HAP-1 (cell line): ENCODE data around the gene MUC5AC.
"Not testable (repeated sequence)": the region's sequence is repeated elsewhere in the genome, so short reads cannot be mapped to it uniquely, and the experiment has no call there.

ENCODE experiments used
- DNase-seq, 2 experiments: peaks; one replicate each; pipeline ENCODE4 v3.0.0-alpha.2; 2016 to 2020; ENCODE audit warnings: low spot score in 2 of 2
- H3K27me3 ChIP-seq: fragments of 250-450 bp; sonication (Bioruptor Pico); 2 replicates; pipeline ENCODE4 v1.5.1; 2020; ENCODE audit warnings: low read depth, mild to moderate bottlenecking, moderate library complexity
- H3K36me3 ChIP-seq: fragments of 250-450 bp; sonication (Bioruptor Pico); replicated peaks from 2 replicates; pipeline ENCODE4 v1.5.1; 2020; ENCODE audit warnings: mild to moderate bottlenecking
- H3K4me1 ChIP-seq: fragments of 250-450 bp; sonication (Bioruptor Pico); 2 replicates; pipeline ENCODE4 v1.5.1; 2020; ENCODE audit warnings: mild to moderate bottlenecking
- H3K4me3 ChIP-seq: fragments of 250-450 bp; sonication (Bioruptor Pico); 2 replicates; pipeline ENCODE4 v1.5.1; 2020; ENCODE audit warnings: mild to moderate bottlenecking, moderate library complexity
- H3K9me3 ChIP-seq: fragments of 250-450 bp; sonication (Bioruptor Pico); 2 replicates; pipeline ENCODE4 v1.5.1; 2020; ENCODE audit warnings: mild to moderate bottlenecking, moderate library complexity
- in situ Hi-C: fragments of 300-500 bp; cut with MboI; formaldehyde crosslinking; loops from 3 replicates; pipeline ENCODE4 v1.14.3; 2020; ENCODE audit warnings: low sequenced_read_pairs, inconsistent platforms, mixed read lengths

Gene MUC5AC

DNA sequence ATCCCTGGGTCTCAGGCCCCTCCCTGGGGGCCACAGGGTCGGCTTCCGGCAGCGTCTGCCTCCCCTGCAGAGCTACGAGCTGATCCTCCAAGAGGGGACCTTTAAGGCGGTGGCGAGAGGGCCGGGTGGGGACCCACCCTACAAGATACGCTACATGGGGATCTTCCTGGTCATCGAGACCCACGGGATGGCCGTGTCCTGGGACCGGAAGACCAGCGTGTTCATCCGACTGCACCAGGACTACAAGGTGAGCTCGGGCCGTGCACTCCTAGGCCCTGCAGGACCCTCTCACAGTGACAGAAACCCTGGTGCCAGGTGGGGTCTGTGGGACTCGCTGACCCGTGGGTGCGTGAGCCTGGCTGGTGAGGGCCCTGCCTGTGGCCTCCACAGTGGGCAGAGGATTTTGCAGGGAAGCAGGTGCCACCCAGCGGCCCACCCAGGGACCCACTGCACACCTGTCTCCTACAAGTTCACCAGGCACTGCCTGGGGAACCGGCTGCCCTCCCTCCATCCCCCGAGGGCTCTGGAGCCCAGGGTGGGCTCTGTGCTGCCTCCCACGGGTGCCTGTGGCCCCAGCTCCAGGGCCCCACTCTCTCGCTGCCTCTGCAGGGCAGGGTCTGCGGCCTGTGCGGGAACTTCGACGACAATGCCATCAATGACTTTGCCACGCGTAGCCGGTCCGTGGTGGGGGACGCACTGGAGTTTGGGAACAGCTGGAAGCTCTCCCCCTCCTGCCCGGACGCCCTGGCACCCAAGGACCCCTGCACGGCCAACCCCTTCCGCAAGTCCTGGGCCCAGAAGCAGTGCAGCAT, 78.8 kb downstream of the MUC5AC start:
- no peak for DNase-seq
- Histone ChIP-seq H3K36me3 (no peaks in the 10 kb centered on the region), H3K4me1 (no peaks in the 10 kb centered on the region), H3K9me3 (no peaks in the 10 kb centered on the region), H3K27me3 (no peaks in the 10 kb centered on the region), H3K4me3 (no peak overlapping the region)
- in situ Hi-C loops: no loop called here

DNA sequence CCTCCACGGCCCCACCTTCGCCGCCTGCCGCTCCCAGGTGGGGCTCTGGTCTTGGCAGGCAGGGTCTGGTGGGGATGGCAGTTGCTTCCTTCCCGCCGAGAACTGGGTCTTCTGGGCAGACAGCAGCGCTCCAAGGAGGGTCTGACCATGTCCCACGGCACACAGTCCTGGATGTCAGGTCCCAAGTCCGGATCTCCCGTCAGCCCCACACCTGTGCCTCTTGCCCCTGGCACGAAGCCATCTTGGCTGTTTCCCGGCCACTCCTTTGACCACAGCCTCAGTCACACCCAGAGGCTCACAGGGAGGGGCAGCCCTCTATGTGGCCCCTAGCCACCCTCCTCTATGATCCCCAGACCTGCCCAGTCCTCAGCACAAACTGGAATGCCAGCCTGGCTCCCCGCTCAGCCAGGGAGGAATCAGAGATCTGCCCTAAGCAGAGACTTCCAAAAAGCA, 79.4 kb downstream of the MUC5AC start:
- no peaks in the 10 kb centered on the region for H3K4me1 ChIP-seq
- in situ Hi-C loops: no loop called here
- H3K27me3 ChIP-seq: no peaks in the 10 kb centered on the region
- no peaks in the 10 kb centered on the region for H3K36me3 ChIP-seq
- no peaks in the 10 kb centered on the region for H3K9me3 ChIP-seq
- no peak for DNase-seq
- no peak overlapping the region for H3K4me3 ChIP-seq

DNA sequence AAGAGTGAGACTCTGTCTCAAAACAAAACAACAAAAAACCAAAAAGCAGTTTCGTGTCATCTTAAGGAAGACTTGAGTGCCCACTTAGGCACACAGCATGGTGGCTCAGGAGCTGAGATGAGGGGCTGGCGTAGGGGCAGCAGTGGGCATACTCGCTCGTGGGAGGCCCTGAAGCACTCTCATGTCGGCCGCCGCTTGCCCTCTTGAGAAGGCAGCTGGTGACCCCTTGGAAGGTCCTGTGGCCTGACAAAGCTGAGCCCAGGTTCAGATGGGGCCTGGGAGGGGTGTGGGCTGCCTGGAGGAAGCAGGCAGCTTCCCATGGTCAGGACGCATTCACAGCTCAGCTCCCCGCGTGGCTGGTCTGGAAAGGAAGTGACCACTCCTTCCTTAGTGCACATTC, 80.1 kb downstream of the MUC5AC start:
- Histone ChIP-seq H3K9me3 (no peaks in the 10 kb centered on the region), H3K4me1 (no peaks in the 10 kb centered on the region), H3K4me3 (no peak overlapping the region), H3K36me3 (no peaks in the 10 kb centered on the region), H3K27me3 (no peaks in the 10 kb centered on the region)
- DNase-seq: no peak
- in situ Hi-C loops: no loop called here

- H3K9me3 ChIP-seq: no peaks in the 10 kb centered on the region
- H3K27me3 ChIP-seq: no peaks in the 10 kb centered on the region
- peak in 1 of 2 experiments; percentile 67 for DNase-seq
- H3K4me1 ChIP-seq: no peaks in the 10 kb centered on the region
- in situ Hi-C loops: no loop called here
- H3K36me3 ChIP-seq: no peaks in the 10 kb centered on the region
- no peak overlapping the region for H3K4me3 ChIP-seq
Measured at GRCh38 chr11:1238767-1239595, 81.2 kb downstream of the MUC5AC start.

GRCh38 chr11:1239596-1240205, 81.9 kb downstream of the MUC5AC start:
- H3K4me1 ChIP-seq: no peaks in the 10 kb centered on the region
- no peaks in the 10 kb centered on the region for H3K27me3 ChIP-seq
- in situ Hi-C loops: no loop called here
- no peaks in the 10 kb centered on the region for H3K36me3 ChIP-seq
- H3K9me3 ChIP-seq: no peaks in the 10 kb centered on the region
- no peak for DNase-seq
- no peak overlapping the region for H3K4me3 ChIP-seq

DNA sequence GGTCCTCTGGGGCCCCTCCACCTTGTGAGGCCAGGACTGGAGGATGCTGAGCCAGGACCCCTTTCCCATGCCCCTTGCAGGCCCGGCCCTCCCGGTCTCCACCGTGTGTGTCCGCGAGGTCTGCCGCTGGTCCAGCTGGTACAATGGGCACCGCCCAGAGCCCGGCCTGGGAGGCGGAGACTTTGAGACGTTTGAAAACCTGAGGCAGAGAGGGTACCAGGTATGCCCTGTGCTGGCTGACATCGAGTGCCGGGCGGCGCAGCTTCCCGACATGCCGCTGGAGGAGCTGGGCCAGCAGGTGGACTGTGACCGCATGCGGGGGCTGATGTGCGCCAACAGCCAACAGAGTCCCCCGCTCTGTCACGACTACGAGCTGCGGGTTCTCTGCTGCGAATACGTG, 83.0 kb downstream of the MUC5AC start:
- H3K27me3 ChIP-seq: no peaks in the 10 kb centered on the region
- no peak overlapping the region for H3K4me3 ChIP-seq
- H3K4me1 ChIP-seq: no peaks in the 10 kb centered on the region
- H3K9me3 ChIP-seq: no peaks in the 10 kb centered on the region
- in situ Hi-C loops: no loop called here
- no peak for DNase-seq
- no peaks in the 10 kb centered on the region for H3K36me3 ChIP-seq

DNA sequence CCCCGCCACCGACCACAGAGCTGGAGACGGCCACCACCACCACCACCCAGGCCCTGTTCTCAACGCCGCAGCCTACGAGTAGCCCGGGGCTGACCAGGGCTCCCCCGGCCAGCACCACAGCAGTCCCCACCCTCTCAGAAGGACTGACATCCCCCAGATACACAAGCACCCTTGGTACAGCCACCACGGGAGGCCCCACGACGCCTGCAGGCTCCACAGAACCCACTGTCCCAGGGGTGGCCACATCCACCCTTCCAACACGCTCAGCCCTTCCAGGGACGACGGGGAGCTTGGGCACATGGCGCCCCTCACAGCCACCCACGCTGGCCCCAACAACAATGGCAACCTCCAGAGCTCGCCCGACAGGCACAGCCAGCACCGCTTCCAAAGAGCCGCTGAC, 84.0 kb downstream of the MUC5AC start:
- H3K4me3 ChIP-seq: no peak overlapping the region
- H3K4me1 ChIP-seq: no peaks in the 10 kb centered on the region
- in situ Hi-C loops: no loop called here
- no peaks in the 10 kb centered on the region for H3K27me3 ChIP-seq
- no peak for DNase-seq
- H3K36me3 ChIP-seq: no peaks in the 10 kb centered on the region
- H3K9me3 ChIP-seq: no peaks in the 10 kb centered on the region

GRCh38 chr11:1242289-1242688, 84.5 kb downstream of the MUC5AC start:
- in situ Hi-C loops: no loop called here
- Histone ChIP-seq H3K36me3 (no peaks in the 10 kb centered on the region), H3K4me3 (no peak overlapping the region), H3K27me3 (no peaks in the 10 kb centered on the region), H3K4me1 (no peaks in the 10 kb centered on the region), H3K9me3 (no peaks in the 10 kb centered on the region)
- no peak for DNase-seq

GRCh38 chr11:1242751-1243150, 85.0 kb downstream of the MUC5AC start:
- DNase-seq, H3K4me3 ChIP-seq, H3K4me1 ChIP-seq, H3K27me3 ChIP-seq, in situ Hi-C loops, H3K9me3 ChIP-seq, H3K36me3 ChIP-seq: not testable (repeated sequence)

DNA sequence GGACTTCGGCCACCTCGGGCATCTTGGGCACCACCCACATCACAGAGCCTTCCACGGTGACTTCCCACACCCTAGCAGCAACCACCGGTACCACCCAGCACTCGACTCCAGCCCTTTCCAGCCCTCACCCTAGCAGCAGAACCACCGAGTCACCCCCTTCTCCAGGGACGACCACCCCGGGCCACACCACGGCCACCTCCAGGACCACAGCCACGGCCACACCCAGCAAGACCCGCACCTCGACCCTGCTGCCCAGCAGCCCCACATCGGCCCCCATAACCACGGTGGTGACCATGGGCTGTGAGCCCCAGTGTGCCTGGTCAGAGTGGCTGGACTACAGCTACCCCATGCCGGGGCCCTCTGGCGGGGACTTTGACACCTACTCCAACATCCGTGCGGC, 85.8 kb downstream of the MUC5AC start:
- H3K4me3 ChIP-seq, in situ Hi-C loops, DNase-seq, H3K27me3 ChIP-seq, H3K9me3 ChIP-seq, H3K4me1 ChIP-seq, H3K36me3 ChIP-seq: not testable (repeated sequence)

GRCh38 chr11:1244557-1244956, 86.8 kb downstream of the MUC5AC start:
- H3K36me3 ChIP-seq, H3K9me3 ChIP-seq, H3K27me3 ChIP-seq, in situ Hi-C loops, DNase-seq, H3K4me3 ChIP-seq, H3K4me1 ChIP-seq: not testable (repeated sequence)

DNA sequence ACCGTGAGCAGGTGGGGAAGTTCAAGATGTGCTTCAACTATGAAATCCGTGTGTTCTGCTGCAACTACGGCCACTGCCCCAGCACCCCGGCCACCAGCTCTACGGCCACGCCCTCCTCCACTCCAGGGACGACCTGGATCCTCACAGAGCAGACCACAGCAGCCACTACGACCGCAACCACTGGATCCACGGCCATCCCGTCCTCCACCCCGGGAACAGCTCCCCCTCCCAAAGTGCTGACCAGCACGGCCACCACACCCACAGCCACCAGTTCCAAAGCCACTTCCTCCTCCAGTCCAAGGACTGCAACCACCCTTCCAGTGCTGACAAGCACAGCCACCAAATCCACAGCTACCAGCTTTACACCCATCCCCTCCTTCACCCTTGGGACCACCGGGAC, 88.0 kb downstream of the MUC5AC start:
- H3K36me3 ChIP-seq, H3K9me3 ChIP-seq, DNase-seq, in situ Hi-C loops, H3K27me3 ChIP-seq, H3K4me3 ChIP-seq, H3K4me1 ChIP-seq: not testable (repeated sequence)

- DNase-seq, H3K4me1 ChIP-seq, H3K9me3 ChIP-seq, in situ Hi-C loops, H3K36me3 ChIP-seq, H3K4me3 ChIP-seq, H3K27me3 ChIP-seq: not testable (repeated sequence)
Measured at GRCh38 chr11:1246301-1246700, 88.5 kb downstream of the MUC5AC start.

DNA sequence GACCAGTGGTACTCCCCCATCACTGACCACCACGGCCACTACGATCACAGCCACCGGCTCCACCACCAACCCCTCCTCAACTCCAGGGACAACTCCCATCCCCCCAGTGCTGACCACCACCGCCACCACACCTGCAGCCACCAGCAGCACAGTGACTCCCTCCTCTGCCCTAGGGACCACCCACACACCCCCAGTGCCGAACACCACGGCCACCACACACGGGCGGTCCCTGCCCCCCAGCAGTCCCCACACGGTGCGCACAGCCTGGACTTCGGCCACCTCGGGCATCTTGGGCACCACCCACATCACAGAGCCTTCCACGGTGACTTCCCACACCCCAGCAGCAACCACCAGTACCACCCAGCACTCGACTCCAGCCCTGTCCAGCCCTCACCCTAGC, 89.3 kb downstream of the MUC5AC start:
- H3K9me3 ChIP-seq, in situ Hi-C loops, DNase-seq, H3K4me1 ChIP-seq, H3K36me3 ChIP-seq, H3K4me3 ChIP-seq, H3K27me3 ChIP-seq: not testable (repeated sequence)
